CD4-positive, alpha-beta memory T cell (primary cell): ENCODE data around the gene HUS1B. TPM values are rescaled to one million over a fixed set of nuclear protein-coding genes. Genes with fewer than 3 reads are reported as not detected.

Experiments
- polyA plus RNA-seq, 2 donors: library from polyadenylated mRNA; unstranded; fragments of 300-500 nt; fragmentation: Illumina TruSeq; gene quantifications; one replicate each; pipeline ENCODE4 v1.2.3, GENCODE V29; 2021
- total RNA-seq, 2 experiments: library from RNA; stranded (reverse); gene quantifications; one replicate each; pipeline ENCODE4 v1.2.3, GENCODE V29; 2021

Gene HUS1B
- total and polyA plus RNA-seq, 4 experiments from 2014 or later = 0.78 to 2.6 (median 2.0) TPM

Other genes with a start within 250 kb of the HUS1B start
- 10 to 100 TPM; 44.6 to 47.6 TPM for gene EXOC2, start 36.0 kb upstream of the HUS1B start, total RNA-seq
- gene EXOC2, start 36.0 kb upstream of the HUS1B start, polyA plus RNA-seq = 10 to 100 TPM; 38.2 to 48.3 TPM